HL-60 (cell line): Measurements from ENCODE around the gene ZSCAN5B.

Experiments used
- CTCF ChIP-seq: IDR thresholded peaks from one replicate; pipeline ENCODE4 v1.5.1; 2011; ENCODE audit warnings: low read length, control low read depth, inconsistent platforms; ENCODE audit not compliant: insufficient read depth
- POLR2AphosphoS5 ChIP-seq: IDR thresholded peaks from 2 replicates; pipeline ENCODE4 v1.6.1; 2012; ENCODE audit warnings: low read depth
- REST ChIP-seq: IDR thresholded peaks from 2 replicates; pipeline ENCODE4 v1.6.1; 2012; ENCODE audit warnings: low read depth; ENCODE audit not compliant: insufficient replicate concordance

- TF ChIP-seq CTCF = no peak
- no peak for TF ChIP-seq REST
- no peak for TF ChIP-seq POLR2AphosphoS5
These were observed 3.5 kb downstream of the ZSCAN5B start for GRCh38 chr19:56193981-56194640.
